ENCODE data around the gene FYN. TPM values are rescaled to one million over a fixed set of nuclear protein-coding genes. Genes with fewer than 3 reads are reported as not detected.

Gene FYN
- total and polyA plus RNA-seq, 2 of the 13 experiments (the other 11 are each of a cell fraction or from before 2014, with no cell fraction given), result 15.5 to 24.6 TPM

DNA sequence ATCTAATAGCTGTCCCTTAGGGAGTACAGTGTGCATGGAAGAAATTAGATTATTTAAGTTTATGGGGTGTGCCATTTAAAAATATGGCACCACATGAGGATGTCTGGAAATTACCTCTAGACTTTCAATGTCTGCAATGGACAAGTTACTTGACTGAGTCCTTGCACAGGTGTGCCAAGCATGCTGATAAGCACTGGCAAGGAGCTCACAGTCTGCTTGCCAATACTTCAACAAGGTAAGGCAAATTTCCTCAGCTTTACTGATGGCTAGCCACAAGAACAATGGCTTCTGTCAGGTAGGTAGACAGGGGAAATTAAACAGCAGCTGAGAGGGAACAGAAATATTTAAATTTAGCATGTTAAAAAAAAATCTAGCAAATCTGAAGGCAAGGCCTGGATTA lies 176.4 kb downstream of the FYN start:
- peaks cover 14% of the 10 kb centered on the region for H3K4me1 ChIP-seq (ENCODE audit: insufficient read depth, low read length)
- no peak overlapping the region for H3K4me3 ChIP-seq (replicated peaks in 1 of 3; ENCODE audit: insufficient read depth in 1 of 3, low read depth in 2 of 3, low read length in 3 of 3)
- H3K79me2 ChIP-seq (ENCODE audit: insufficient read depth, low read length), result no peaks in the 10 kb centered on the region
- no peaks in the 10 kb centered on the region for H3K27me3 ChIP-seq (ENCODE audit: control insufficient read depth in 1 of 2, insufficient read depth in 2 of 2, low read length in 2 of 2)
- no peak overlapping the region for H2AFZ ChIP-seq (ENCODE audit: low read length)
- DNase-seq (ENCODE audit: low spot score) (no peak), ATAC-seq (no peak), FAIRE-seq (no peak)
- H3K9me3 ChIP-seq (ENCODE audit: low read length), result no peaks in the 10 kb centered on the region
- no TSS peak for BruUV-seq (replicated peaks)
- peaks cover 4 to 7% of the 10 kb centered on the region in 2 experiments; a peak in 1 of 5 replicates for H3K36me3 ChIP-seq (replicated peaks in 1 of 2; ENCODE audit: control insufficient read depth in 1 of 2, insufficient read depth in 2 of 2, low read length in 2 of 2)
- H3K27ac ChIP-seq (ENCODE audit: extremely low read length, insufficient read depth, low read length), result no peak overlapping the region
- H3K9ac ChIP-seq (ENCODE audit: insufficient read depth, low read depth, low read length), result no peak overlapping the region
- intact Hi-C loops (cut with micrococcal nuclease; ENCODE audit: unreplicated experiment), result no loop called here
- in situ Hi-C loops (cut with HindIII; ENCODE audit: extremely low pct_ligation_motif_present, low pct_unique_long_range_greater_than_20kb), result no loop called here
- H3K4me2 ChIP-seq (ENCODE audit: low read depth, low read length), result no peak overlapping the region
- POLR2A ChIA-PET, result no interaction called here
- CTCF ChIA-PET (ENCODE audit: low intra/inter-chr PET ratio, low total read pairs), result no interaction called here
- no peaks in the 10 kb centered on the region for H4K20me1 ChIP-seq (ENCODE audit: insufficient read depth, low read length)
- no peak for TF ChIP-seq NFKB2 (CRISPR knock-in tag; IDR thresholded peaks at IDR 0.05; ENCODE audit: borderline replicate concordance)

DNA sequence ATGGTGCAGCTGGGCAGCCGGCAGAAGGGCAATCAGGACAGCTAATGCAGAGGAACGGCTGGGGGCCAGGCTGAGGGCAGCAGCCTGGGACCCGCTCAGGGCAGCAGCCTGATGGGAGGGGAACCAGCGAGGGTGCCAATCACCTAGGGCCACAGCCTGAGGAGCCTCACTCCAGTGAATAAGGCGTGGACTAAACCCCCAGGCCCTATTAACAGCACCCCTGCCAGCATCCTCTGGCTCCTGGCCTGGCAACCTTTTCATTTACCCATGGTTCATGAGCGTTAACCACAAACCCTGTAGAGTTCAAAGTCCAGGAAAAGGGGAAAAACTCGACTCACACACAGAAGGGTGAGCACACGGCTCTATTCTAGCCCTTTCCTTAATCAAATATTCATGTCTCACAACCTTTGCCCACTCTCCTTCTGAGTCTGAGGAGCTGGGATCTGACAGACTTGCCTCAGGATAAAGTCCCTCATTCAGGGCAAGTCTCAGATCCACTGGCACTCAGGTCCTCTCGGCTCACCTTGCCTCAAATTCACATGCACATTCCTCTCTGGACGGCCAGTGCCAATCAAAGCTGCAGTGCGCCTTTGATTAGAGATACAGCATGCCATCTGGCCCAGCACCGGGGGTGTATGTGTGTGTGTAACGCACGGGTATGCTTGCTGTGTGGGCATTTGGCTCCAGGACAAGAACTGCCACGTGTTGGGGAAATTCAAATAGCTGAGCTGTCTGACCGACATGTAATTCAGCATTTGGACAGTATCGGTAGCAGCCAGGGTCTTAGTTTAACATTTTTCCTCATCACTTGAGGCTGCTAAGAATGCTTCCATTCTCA lies 180.7 kb downstream of the FYN start:
- H3K79me2 ChIP-seq (ENCODE audit: insufficient read depth, low read length), result no peaks in the 10 kb centered on the region
- intact Hi-C loops (cut with micrococcal nuclease; ENCODE audit: unreplicated experiment), result no loop called here
- CTCF ChIA-PET (ENCODE audit: low intra/inter-chr PET ratio, low total read pairs), result no interaction called here
- H3K9ac ChIP-seq (ENCODE audit: insufficient read depth, low read depth, low read length), result no peak overlapping the region
- no peaks in the 10 kb centered on the region for H3K9me3 ChIP-seq (ENCODE audit: low read length)
- no peaks in the 10 kb centered on the region for H3K27me3 ChIP-seq (ENCODE audit: control insufficient read depth in 1 of 2, insufficient read depth in 2 of 2, low read length in 2 of 2)
- no peak overlapping the region for H3K27ac ChIP-seq (ENCODE audit: extremely low read length, insufficient read depth, low read length)
- FAIRE-seq, result peak; percentile 47
- peak; percentile 89 for ATAC-seq
- H3K4me2 ChIP-seq (ENCODE audit: low read depth, low read length), result peak overlapping the region; percentile 8; the same call in 1 of the 2 replicates
- peaks cover 24% of the 10 kb centered on the region for H3K4me1 ChIP-seq (ENCODE audit: insufficient read depth, low read length)
- BruUV-seq (replicated peaks), result no TSS peak
- peaks cover 4 to 7% of the 10 kb centered on the region in 2 experiments; a peak in 1 of 5 replicates for H3K36me3 ChIP-seq (replicated peaks in 1 of 2; ENCODE audit: control insufficient read depth in 1 of 2, insufficient read depth in 2 of 2, low read length in 2 of 2)
- DNase-seq (ENCODE audit: low spot score), result peak; percentile 69
- POLR2A ChIA-PET, result no interaction called here
- H4K20me1 ChIP-seq (ENCODE audit: insufficient read depth, low read length), result no peaks in the 10 kb centered on the region
- no peak overlapping the region for H3K4me3 ChIP-seq (replicated peaks in 1 of 3; ENCODE audit: insufficient read depth in 1 of 3, low read depth in 2 of 3, low read length in 3 of 3)
- 66% methylated on average over 15 of the region's 17 CpGs for WGBS (ENCODE audit: low lambda C conversion rate)
- in situ Hi-C loops (cut with HindIII; ENCODE audit: extremely low pct_ligation_motif_present, low pct_unique_long_range_greater_than_20kb), result no loop called here
- no peak overlapping the region for H2AFZ ChIP-seq (ENCODE audit: low read length)
- no peak for TF ChIP-seq ZNF468 (CRISPR knock-in tag; IDR thresholded peaks at IDR 0.05)
- TF ChIP-seq ZNF33B (CRISPR knock-in tag; IDR thresholded peaks at IDR 0.05), result peak; percentile 24; the same call in 1 of the 2 replicates
- no peak for TF ChIP-seq FOXM1 (CRISPR knock-in tag; IDR thresholded peaks at IDR 0.05)
- TF ChIP-seq MTA1 (CRISPR knock-in tag; IDR thresholded peaks at IDR 0.05; ENCODE audit: borderline replicate concordance), result peak; percentile 42; the same call in 1 of the 2 replicates
- TF ChIP-seq, protein P1, sequence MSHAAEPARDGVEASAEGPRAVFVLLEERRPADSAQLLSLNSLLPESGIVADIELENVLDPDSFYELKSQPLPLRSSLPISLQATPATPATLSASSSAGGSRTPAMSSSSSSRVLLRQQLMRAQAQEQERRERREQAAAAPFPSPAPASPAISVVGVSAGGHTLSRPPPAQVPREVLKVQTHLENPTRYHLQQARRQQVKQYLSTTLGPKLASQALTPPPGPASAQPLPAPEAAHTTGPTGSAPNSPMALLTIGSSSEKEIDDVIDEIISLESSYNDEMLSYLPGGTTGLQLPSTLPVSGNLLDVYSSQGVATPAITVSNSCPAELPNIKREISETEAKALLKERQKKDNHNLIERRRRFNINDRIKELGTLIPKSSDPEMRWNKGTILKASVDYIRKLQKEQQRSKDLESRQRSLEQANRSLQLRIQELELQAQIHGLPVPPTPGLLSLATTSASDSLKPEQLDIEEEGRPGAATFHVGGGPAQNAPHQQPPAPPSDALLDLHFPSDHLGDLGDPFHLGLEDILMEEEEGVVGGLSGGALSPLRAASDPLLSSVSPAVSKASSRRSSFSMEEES (CRISPR knock-in tag; IDR thresholded peaks at IDR 0.05), result no peak
- no peak for TF ChIP-seq MTA3 (CRISPR knock-in tag; IDR thresholded peaks at IDR 0.05)
- TF ChIP-seq, protein P2, sequence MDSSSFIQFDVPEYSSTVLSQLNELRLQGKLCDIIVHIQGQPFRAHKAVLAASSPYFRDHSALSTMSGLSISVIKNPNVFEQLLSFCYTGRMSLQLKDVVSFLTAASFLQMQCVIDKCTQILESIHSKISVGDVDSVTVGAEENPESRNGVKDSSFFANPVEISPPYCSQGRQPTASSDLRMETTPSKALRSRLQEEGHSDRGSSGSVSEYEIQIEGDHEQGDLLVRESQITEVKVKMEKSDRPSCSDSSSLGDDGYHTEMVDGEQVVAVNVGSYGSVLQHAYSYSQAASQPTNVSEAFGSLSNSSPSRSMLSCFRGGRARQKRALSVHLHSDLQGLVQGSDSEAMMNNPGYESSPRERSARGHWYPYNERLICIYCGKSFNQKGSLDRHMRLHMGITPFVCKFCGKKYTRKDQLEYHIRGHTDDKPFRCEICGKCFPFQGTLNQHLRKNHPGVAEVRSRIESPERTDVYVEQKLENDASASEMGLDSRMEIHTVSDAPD (CRISPR knock-in tag; IDR thresholded peaks at IDR 0.05), result no peak
- TF ChIP-seq YEATS2 (CRISPR knock-in tag; IDR thresholded peaks at IDR 0.05; ENCODE audit: borderline replicate concordance), result 0 out of 2 replicates have a peak, but pooled peaks have one; percentile 37
- TF ChIP-seq, protein P3, sequence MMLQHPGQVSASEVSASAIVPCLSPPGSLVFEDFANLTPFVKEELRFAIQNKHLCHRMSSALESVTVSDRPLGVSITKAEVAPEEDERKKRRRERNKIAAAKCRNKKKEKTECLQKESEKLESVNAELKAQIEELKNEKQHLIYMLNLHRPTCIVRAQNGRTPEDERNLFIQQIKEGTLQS (CRISPR knock-in tag; IDR thresholded peaks at IDR 0.05), result no peak
- no peak for TF ChIP-seq ZNF430 (CRISPR knock-in tag; IDR thresholded peaks at IDR 0.05)
- TF ChIP-seq, protein P4, sequence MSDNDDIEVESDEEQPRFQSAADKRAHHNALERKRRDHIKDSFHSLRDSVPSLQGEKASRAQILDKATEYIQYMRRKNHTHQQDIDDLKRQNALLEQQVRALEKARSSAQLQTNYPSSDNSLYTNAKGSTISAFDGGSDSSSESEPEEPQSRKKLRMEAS (IDR thresholded peaks at IDR 0.05), result peak; percentile 26; the same call in 1 of the 2 replicates
- no peak for TF ChIP-seq ZNF547 (CRISPR knock-in tag; IDR thresholded peaks at IDR 0.05)
- 0 out of 2 replicates have a peak, but pooled peaks have one; percentile 20 for TF ChIP-seq HDAC2 (CRISPR knock-in tag; IDR thresholded peaks at IDR 0.05)
- no peak for TF ChIP-seq KLF13 (CRISPR knock-in tag; IDR thresholded peaks at IDR 0.05)

Measured in HepG2 (cell line).